ENCODE measurements around the gene PRDM7.
"Not testable (repeated sequence)": the region's sequence is repeated elsewhere in the genome, so short reads cannot be mapped to it uniquely, and the experiment has no call there.

DNA sequence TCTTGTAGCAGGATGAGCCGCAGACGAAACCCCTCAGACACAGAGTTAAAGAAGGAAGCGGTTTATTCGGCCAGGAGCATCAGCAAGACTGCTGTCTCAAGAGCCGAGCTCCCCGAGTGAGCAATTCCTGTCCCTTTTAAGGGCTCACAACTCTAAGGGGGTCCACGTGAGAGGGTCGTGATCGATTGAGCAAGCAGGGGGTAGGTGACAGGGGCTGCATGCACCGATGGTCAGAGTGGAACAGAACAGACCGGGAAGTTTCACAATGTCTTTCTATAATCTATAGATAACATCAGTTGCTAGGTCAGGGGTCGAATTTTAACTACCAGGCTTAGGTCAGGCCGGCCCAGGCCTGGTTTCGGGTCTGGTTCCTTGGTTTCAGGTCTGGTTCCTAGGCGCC is 20.6 kb downstream of the PRDM7 start:
- TF ChIP-seq SRF (IDR thresholded peaks at IDR 0.05; ENCODE audit: low read depth, low read length); GABPA (IDR thresholded peaks at IDR 0.05; ENCODE audit: borderline replicate concordance, insufficient read depth, low read length): not testable (repeated sequence)

Data from H1 (cell line).